ENCODE results near the gene ARPC1B.

ARPC1B gene

GRCh38 chr7:99359465-99360154 is 14.9 kb upstream of the ARPC1B start:
- TF ChIP-seq, protein P1, sequence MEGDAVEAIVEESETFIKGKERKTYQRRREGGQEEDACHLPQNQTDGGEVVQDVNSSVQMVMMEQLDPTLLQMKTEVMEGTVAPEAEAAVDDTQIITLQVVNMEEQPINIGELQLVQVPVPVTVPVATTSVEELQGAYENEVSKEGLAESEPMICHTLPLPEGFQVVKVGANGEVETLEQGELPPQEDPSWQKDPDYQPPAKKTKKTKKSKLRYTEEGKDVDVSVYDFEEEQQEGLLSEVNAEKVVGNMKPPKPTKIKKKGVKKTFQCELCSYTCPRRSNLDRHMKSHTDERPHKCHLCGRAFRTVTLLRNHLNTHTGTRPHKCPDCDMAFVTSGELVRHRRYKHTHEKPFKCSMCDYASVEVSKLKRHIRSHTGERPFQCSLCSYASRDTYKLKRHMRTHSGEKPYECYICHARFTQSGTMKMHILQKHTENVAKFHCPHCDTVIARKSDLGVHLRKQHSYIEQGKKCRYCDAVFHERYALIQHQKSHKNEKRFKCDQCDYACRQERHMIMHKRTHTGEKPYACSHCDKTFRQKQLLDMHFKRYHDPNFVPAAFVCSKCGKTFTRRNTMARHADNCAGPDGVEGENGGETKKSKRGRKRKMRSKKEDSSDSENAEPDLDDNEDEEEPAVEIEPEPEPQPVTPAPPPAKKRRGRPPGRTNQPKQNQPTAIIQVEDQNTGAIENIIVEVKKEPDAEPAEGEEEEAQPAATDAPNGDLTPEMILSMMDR (IDR thresholded peaks at IDR 0.05; ENCODE audit: low read depth, low read length) = no peak
- no peak for DNase-seq (ENCODE audit: extremely low read depth, low read depth)

DNA sequence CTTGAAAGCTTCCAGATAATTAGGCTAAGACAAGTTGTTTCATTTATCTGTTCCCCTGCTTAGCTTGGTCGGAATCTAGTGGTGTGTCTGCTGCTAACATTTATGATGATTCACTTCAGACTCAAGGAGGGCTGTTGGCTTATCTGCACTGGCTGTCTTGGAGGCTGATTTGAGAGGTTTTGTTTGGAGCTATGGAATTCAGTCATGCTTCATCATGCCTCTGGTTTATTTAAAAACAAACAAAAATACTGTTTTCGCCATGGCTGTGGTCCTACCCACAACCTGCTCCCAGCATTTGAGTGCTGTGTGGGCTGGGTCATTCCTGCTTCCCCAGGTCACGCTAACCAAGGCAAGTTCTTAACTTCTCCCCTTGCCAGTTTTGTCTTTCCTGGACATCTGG is 11.7 kb upstream of the ARPC1B start:
- DNase-seq (ENCODE audit: extremely low read depth, low read depth) = peak; percentile 96
- TF ChIP-seq, protein P1 (IDR thresholded peaks at IDR 0.05; ENCODE audit: low read depth, low read length) = no peak

- no peak for DNase-seq (ENCODE audit: extremely low read depth, low read depth)
- TF ChIP-seq, protein P1 (IDR thresholded peaks at IDR 0.05; ENCODE audit: low read depth, low read length) = no peak
Observed at GRCh38 chr7:99363286-99363685, 11.2 kb upstream of the ARPC1B start.

- TF ChIP-seq, protein P1 (IDR thresholded peaks at IDR 0.05; ENCODE audit: low read depth, low read length) = peak; percentile 43
- DNase-seq (ENCODE audit: extremely low read depth, low read depth) = no peak
Observed at GRCh38 chr7:99365318-99366141, 9.0 kb upstream of the ARPC1B start.

- no peak for DNase-seq (ENCODE audit: extremely low read depth, low read depth)
- TF ChIP-seq, protein P1 (IDR thresholded peaks at IDR 0.05; ENCODE audit: low read depth, low read length) = no peak
Observed at GRCh38 chr7:99366646-99367045, 7.9 kb upstream of the ARPC1B start.

DNA sequence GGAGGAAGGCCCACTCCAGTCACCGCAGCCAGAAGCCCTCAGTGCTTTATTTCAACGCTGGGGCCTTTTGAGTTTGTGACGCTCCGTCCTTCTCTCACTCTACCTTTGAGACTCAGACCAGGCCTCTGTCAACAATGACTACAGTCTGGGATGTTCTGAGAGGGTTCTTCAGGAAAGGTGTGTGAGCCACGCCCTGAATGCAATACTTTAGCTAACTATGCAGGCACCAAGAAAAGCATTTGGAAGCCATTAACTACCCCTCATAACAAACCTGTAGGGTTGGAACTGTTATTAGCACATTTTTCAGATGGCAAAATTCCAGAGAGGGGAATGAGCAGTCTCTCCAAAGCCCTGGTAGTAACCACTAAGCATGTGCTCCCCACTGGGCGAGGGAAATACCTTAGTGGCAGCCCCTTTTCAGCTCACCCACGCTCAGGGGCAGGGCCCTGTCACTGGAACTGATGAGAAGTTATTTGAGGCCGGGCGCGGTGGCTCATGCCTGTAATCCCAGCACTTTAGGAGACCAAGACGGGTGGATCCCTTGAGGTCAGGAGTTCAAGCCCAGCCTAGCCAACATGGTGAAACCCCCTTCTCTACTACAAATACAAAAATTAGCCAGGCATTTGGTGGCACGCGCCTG is 5.7 kb upstream of the ARPC1B start:
- TF ChIP-seq, protein P1 (IDR thresholded peaks at IDR 0.05; ENCODE audit: low read depth, low read length) = no peak
- DNase-seq (ENCODE audit: extremely low read depth, low read depth) = no peak
